ENCODE results near the gene SLC22A23.

Gene SLC22A23

GRCh38 chr6:3231247-3232016, 225.4 kb downstream of the SLC22A23 start:
- TF ChIP-seq GATA2 (IDR thresholded peaks at IDR 0.05; ENCODE audit: low read depth, low read length) (no peak; the same call in 1 of the 2 replicates), GATA3 (IDR thresholded peaks at IDR 0.05; ENCODE audit: low read depth, low read length) (no peak)

- no peak for TF ChIP-seq GATA3 (IDR thresholded peaks at IDR 0.05; ENCODE audit: low read depth, low read length)
- no peak for TF ChIP-seq GATA2 (IDR thresholded peaks at IDR 0.05; ENCODE audit: low read depth, low read length)
Observed at GRCh38 chr6:3230900-3231246, 226.0 kb downstream of the SLC22A23 start.

- no peak for TF ChIP-seq GATA3 (IDR thresholded peaks at IDR 0.05; ENCODE audit: low read depth, low read length)
- no peak for TF ChIP-seq GATA2 (IDR thresholded peaks at IDR 0.05; ENCODE audit: low read depth, low read length)
Observed at GRCh38 chr6:3230256-3230882, 226.5 kb downstream of the SLC22A23 start.

DNA sequence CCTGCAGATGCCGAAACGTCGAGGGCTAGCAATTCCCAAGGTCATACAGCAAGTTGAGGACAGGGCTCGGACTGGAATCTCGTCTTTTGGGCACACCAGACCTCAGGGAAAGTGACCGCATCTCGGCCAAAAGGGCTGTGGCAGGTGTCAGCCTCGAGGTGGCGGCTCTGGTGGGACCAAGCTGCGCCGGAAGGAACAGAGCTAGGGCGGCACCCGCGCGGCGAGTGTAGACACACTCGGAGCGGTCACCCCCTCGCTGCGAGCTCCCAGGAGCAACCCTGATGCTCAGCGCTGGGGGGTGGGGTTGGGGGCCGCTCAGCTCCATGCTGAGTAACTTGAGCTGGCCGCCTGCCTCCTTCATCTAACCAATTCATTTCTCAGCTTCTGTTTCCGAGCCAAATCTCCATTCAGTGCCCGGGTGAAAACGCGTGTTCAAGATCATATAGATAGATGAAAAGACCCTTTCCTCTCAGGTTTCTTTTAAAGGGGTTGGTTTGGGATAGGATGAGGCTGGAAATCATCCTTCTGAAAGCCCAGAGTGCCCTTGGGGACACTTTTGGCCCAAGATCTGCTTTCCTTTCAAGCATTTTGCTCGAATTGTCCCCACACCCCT, 227.2 kb downstream of the SLC22A23 start:
- no peak for TF ChIP-seq GATA3 (IDR thresholded peaks at IDR 0.05; ENCODE audit: low read depth, low read length)
- TF ChIP-seq GATA2 (IDR thresholded peaks at IDR 0.05; ENCODE audit: low read depth, low read length): no peak; the same call in 1 of the 2 replicates

- no peak; the same call in 1 of the 2 replicates for TF ChIP-seq GATA2 (IDR thresholded peaks at IDR 0.05; ENCODE audit: low read depth, low read length)
- no peak for TF ChIP-seq GATA3 (IDR thresholded peaks at IDR 0.05; ENCODE audit: low read depth, low read length)
Observed at GRCh38 chr6:3228771-3229565, 227.9 kb downstream of the SLC22A23 start.

DNA sequence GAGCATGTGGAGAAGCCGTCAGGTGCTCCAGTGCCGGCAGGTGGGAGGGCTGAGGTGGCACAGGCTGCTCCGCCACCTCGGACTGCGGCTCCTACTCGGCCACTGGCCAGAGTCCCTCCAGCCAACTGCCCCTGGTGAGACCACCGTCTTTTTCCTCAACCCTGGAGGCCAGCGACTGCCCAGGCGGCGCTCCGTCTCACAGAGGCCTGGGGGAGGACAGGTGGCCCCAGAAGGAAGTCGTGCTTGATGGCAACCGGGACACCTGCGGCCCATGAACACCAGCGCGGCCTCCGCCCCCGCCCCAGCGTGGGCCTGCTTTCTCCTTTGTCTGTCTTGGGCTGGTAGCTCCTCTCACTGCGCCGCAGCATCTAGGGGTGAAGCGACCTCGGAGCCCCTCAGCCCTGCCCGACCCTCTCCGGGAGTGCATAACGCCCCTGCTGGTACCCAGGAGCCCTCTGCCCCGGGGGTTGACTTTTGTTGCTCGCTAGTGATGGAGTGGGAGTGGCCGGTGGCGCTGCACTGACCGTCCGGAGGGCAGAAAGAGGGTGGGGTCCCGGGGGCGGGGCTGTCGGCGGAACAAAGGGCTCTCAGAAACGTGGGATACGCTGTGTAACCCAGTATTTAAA, 228.7 kb downstream of the SLC22A23 start:
- TF ChIP-seq GATA2 (IDR thresholded peaks at IDR 0.05; ENCODE audit: low read depth, low read length) (no peak), GATA3 (IDR thresholded peaks at IDR 0.05; ENCODE audit: low read depth, low read length) (no peak)

DNA sequence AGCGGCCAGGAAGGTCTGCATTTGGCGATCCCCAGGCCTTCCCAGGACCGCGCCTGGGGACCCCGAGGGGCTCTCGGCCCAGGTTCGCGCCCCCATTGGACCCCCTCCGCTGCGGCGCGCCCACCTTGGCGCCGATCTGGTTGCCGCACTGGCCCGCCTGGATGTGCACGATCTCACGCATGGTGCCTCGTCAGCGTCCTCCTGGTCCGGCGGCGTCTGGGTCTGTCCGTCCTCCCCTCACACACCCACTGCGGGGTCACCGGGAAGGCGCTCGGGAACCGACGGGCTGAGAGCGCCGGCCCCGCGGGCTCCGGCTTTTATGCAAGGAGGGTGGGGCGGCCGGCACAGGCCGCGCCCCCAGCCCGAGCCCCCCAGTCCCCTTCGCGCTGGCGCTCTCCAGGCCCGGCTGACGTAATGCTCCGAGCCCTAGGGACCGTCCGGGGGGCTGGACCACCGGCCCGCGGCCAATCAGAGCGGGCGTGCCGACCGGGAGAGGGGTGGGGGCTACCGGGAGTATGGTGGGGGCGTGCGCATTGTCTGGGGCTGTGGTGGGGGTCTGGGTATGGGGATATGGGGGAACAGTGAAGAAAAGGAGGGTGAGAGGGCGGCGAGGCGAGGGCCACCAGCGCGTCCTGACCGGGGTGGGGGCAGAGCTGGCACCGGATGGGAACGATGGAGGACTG, 229.3 kb downstream of the SLC22A23 start, which contains the start of gene TUBB2B:
TUBB2B (minus strand) TSS at position 291 of the 683 bp plus-strand sequence; CDS start at position 181, 110 bp downstream.
- no peak for TF ChIP-seq GATA3 (IDR thresholded peaks at IDR 0.05; ENCODE audit: low read depth, low read length)

GRCh38 chr6:3226481-3227362, 230.1 kb downstream of the SLC22A23 start:
- no peak for TF ChIP-seq GATA2 (IDR thresholded peaks at IDR 0.05; ENCODE audit: low read depth, low read length)
- no peak for TF ChIP-seq GATA3 (IDR thresholded peaks at IDR 0.05; ENCODE audit: low read depth, low read length)

DNA sequence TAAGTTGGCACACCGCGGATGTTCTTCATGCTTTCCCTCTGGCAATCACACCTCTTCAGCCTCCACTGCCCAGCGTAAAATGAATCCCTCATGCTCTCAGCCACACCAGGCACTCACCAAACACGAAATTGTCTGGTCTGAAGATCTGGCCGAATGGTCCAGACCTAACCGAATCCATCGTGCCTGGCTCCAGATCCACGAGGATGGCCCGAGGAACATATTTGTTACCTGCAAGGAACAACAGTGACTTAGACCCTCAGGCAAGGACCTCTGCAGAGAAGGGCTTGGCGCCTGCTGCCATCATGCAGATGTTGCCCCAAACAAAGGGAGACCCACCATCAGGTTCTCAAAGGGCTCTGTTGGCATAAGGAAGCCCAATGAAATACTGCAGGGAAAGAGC, 230.8 kb downstream of the SLC22A23 start:
- TF ChIP-seq GATA2 (IDR thresholded peaks at IDR 0.05; ENCODE audit: low read depth, low read length) (no peak), GATA3 (IDR thresholded peaks at IDR 0.05; ENCODE audit: low read depth, low read length) (no peak)

- TF ChIP-seq GATA2 (IDR thresholded peaks at IDR 0.05; ENCODE audit: low read depth, low read length) (no peak), GATA3 (IDR thresholded peaks at IDR 0.05; ENCODE audit: low read depth, low read length) (no peak)
Observed at GRCh38 chr6:3222506-3223038, 234.3 kb downstream of the SLC22A23 start.

DNA sequence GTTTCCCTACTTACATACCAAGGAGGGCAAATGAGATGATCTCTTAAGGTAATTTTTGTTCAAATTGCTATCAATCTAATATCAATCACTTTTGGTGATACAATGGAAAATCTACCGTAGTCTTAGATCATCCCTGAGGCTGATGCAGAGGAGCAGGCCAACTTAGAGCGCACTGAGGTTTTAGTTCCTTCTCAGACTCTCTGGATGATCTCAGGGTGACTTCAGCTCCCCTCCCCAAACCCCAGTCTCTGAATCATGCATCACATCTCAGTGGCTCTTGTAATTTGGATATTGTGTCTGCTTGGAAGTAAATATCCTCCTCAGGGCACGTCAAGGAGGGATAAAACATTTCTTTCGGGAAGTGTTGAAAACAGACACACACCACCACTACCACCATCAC, 235.3 kb downstream of the SLC22A23 start:
- TF ChIP-seq GATA2 (IDR thresholded peaks at IDR 0.05; ENCODE audit: low read depth, low read length) (no peak), GATA3 (IDR thresholded peaks at IDR 0.05; ENCODE audit: low read depth, low read length) (no peak)

- TF ChIP-seq GATA3 (IDR thresholded peaks at IDR 0.05; ENCODE audit: low read depth, low read length): no peak
- no peak for TF ChIP-seq GATA2 (IDR thresholded peaks at IDR 0.05; ENCODE audit: low read depth, low read length)
Observed at GRCh38 chr6:3220366-3220765, 236.5 kb downstream of the SLC22A23 start.
